ENCODE results near the gene MUC5AC.

GRCh38 chr11:1125803-1126202 is 31.9 kb upstream of the MUC5AC start:
- TF ChIP-seq FOXP2 (optimal IDR thresholded peaks at IDR 0.05; ENCODE audit: control extremely low read depth, extremely low read length, insufficient read depth), result no peak
- TF ChIP-seq EZH2 (IDR thresholded peaks at IDR 0.05), result no peak
- TF ChIP-seq POLR2AphosphoS5 (IDR thresholded peaks at IDR 0.05; ENCODE audit: borderline replicate concordance, low read depth, low read length), result no peak

Data from SK-N-MC (cell line).